ENCODE measurements around the gene ZMYND19. TPM values are rescaled to one million over a fixed set of nuclear protein-coding genes. Genes with fewer than 3 reads are reported as not detected.
"Not testable (repeated sequence)": the region's sequence is repeated elsewhere in the genome, so short reads cannot be mapped to it uniquely, and the experiment has no call there.

The ZMYND19 gene
- 10 to 100 TPM; 18.9 to 27.5 (median 20.5) TPM for polyA plus RNA-seq (ENCODE audit: insufficient read length in 4 of 4)

DNA sequence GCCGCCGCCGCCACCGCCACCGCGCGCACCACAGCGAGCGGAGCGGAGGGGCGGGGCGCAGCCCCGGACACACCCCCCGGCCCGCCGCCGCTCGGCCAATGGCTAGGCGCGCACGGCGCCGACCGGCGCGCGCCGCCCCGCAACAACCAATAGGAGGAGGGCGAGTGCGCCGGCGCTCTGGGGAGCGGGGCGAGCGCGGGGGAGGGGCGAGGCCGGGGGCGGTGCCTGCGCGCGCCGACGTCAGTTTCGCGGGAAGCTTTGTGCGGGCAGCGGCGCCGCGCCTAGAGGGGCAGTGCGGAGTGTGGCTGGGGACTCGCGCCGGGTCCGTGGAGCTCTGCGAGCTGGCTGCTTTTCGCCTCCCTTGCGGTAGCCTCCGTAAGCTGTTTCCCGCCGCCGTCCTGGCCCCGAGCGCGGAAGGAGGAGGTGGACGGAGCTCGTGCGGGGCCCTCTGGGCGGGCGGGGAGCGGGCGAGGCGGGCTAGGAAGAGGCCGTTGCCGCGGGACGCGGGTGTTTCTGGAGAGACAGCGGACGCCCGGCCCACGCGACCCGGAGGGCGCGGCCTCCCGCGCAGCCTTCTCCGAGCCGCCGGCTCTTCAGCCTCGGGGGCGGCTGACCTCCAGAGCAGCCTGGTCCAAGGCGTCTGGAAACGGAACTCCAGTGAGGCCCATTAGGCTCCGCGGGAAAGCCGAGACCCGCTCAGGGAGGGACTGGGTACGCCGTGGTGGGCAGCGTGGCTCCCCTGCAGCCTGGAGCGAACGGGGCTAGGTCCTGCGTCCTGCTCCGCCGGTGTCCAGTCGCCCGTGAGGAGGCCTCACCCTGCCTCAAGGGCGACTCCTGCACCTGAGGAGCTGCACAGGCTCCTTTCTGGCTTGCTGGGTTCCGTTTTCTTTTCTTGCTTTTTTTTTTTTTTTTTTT, at the start of gene ZMYND19:
ZMYND19 (minus strand) TSS at position 44 of the 915 bp plus-strand sequence. CDS start 249 bp downstream, outside the sequence.
- DNase-seq (ENCODE audit: low read depth in 4 of 4, low spot score in 3 of 4): peak; percentile 70 to 86 (median 82)

GRCh38 chr9:137639303-137640051, 49.2 kb upstream of the ZMYND19 start:
- DNase-seq (ENCODE audit: low read depth in 4 of 4, low spot score in 3 of 4): no peak

DNA sequence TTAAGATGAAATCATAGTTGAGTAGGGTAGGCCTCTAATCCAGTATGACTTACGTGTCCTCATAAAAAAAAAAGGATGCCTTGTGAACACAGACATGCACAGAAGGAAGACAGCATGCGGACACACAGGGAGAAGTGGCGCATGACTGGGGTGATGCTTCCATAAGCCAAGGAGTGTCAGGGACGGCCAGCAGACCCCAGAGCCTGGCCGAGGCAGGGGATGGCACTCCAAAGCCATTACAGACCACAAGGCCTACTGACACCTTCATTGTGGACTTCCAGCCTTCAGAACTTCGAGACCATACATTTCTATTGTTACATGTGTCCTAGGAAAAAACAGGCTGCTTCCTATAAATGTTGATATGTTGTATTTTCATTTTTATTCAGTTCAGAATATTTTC, 48.4 kb upstream of the ZMYND19 start:
- no peak for DNase-seq (ENCODE audit: low read depth in 4 of 4, low spot score in 3 of 4)

- DNase-seq (ENCODE audit: low read depth in 4 of 4, low spot score in 3 of 4): no peak
Measured at GRCh38 chr9:137634016-137634415, 43.7 kb upstream of the ZMYND19 start.

DNA sequence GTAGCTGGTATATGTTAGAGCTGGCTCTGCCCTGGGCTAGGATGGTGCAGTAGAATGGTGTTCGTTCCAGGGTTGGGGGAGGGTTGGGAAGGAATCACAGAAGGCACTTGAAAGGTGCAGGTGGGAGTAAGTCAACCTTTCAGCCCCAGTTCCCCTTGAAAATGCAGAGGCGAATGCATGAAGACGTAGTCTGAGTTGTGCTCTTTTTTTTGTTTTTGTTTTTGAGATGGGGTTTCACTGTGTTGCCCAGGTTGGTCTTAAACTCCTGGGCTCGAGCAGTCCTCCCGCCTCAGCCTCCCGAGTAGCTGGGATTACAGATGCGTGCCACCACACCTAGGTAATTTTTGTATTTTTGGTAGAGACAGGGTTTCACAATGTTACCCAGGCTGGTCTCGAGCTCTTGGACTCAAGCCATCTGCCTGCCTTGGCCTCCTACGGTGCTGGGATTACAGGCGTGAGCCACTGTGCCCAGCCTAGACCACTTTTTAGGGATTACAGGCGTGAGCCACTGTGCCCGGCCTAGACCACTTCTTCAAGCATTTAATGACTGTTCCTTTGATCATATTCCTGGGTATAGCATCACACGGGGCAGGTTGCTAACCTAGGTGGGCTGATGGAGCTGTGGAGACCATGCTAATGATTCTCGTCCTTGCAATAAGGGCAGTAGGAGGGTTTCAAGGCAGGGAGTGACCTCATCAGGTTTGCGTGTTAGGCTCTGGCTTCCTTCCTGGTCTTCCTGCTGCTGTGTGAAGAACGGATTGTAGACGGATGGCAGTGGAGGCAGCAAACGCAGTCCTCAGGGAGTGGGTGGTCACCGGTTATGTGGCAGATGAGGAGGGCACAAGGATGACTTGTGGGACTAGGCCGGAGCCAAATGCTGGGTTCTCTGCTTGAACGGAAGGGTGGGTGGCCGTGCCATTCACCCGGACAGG, 42.2 kb upstream of the ZMYND19 start:
- DNase-seq (ENCODE audit: low read depth in 4 of 4, low spot score in 3 of 4): no peak

GRCh38 chr9:137631345-137632229, 41.3 kb upstream of the ZMYND19 start:
- DNase-seq (ENCODE audit: low read depth in 4 of 4, low spot score in 3 of 4): no peak

GRCh38 chr9:137630679-137631078, 40.4 kb upstream of the ZMYND19 start:
- DNase-seq (ENCODE audit: low read depth in 4 of 4, low spot score in 3 of 4): no peak

GRCh38 chr9:137630126-137630525, 39.8 kb upstream of the ZMYND19 start:
- DNase-seq (ENCODE audit: low read depth in 4 of 4, low spot score in 3 of 4): no peak

DNA sequence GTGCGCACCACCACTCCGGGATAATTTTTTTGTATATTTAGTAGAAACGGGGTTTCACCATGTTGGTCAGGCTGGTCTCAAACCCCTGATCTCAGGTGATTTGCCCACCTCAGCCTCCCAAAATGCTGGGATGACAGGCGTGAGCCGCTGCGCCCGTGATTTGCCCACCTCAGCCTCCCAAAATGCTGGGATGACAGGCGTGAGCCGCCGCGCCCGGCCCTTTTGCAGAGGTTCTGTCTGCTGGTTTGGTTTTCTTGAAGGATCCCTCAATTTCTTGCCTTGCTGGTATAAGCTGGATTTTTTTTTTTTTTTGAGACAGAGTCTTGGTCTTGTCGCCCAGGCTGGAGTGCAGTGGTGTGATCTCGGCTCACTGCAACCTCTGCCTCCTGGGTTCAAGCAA, 37.1 kb upstream of the ZMYND19 start:
- DNase-seq (ENCODE audit: low read depth in 4 of 4, low spot score in 3 of 4): not testable (repeated sequence)

GRCh38 chr9:137626464-137626863, 36.2 kb upstream of the ZMYND19 start:
- no peak for DNase-seq (ENCODE audit: low read depth in 4 of 4, low spot score in 3 of 4)

DNA sequence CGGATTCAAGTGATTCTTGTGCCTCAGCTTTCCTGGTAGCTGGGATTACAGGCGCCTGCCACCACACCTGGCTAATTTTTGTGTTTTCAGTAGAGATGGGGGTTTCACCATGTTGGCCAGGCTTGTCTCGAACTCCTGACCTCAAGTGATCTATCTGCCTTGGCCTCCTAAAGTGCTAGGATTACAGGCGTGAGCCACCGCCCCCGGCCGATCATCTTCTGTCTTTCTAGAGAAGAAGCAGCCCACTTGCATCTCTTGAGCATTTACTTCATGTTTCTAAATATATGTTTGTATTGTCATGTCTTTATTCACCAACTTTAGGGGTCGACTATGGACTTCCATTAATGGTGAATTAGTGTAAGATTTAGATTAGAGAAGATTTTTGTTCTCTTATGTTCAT, 31.9 kb upstream of the ZMYND19 start:
- not testable (repeated sequence) for DNase-seq (ENCODE audit: low read depth in 4 of 4, low spot score in 3 of 4)

GRCh38 chr9:137621131-137621757, 30.9 kb upstream of the ZMYND19 start:
- DNase-seq (ENCODE audit: low read depth in 4 of 4, low spot score in 3 of 4): no peak

GRCh38 chr9:137620581-137620980, 30.3 kb upstream of the ZMYND19 start:
- no peak for DNase-seq (ENCODE audit: low read depth in 4 of 4, low spot score in 3 of 4)

DNA sequence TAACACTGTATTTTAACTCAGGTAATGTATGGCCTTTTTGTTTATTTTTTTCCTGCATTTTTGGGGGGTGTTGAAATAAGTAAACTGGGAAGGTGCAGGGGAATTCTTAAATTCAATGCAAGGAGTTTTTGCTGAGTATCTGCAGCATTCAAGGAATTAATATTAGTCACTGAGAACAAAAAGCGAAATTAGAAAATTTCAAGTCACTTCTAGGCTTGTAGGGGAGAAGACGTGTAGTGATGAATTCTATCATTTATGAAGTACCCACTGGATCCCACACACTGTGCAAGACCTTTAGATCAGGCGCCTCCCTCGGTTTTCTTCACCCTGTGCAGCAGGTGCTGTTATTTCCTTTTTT, 29.7 kb upstream of the ZMYND19 start:
- DNase-seq (ENCODE audit: low read depth in 4 of 4, low spot score in 3 of 4): no peak

DNA sequence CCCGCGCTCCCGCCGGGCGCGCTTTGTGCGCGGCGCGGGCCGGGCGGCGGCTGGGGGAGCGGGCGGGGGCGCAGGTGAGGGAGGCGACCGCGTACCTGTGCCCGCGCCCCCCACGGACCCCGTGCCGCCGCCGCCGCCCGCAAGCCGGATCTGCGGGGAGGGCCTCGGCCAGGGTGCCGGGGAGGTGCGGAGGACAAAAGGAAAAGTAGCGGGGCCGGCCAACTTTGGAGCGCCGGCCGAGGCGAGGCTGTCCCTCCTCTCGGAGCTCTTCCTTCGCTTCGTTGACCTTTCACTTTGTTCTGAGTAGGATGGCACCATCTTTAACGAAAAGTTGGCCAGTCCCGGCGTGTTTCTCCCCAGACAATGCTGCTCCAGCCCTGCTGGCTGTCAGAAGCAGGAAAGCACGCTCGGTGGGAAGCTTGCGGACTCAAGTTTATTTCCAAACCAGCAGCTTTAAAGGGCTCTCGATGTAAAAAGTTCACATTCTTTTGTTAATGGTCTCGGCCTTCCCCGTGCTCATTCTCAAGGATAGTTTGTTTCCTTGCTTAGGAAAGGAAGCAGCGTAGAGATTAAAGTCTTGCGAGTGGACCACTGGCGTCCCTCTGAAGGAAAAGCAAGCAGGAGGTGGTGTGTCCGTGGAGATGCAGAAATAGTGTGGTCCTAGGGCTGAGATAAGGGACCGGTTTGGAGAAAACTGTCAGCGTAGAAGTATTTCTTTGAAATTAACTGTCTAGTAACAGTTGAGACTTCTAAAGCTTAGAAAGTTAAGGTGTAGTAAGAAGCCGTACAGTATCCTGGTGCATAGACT, 29.1 kb upstream of the ZMYND19 start:
- DNase-seq (ENCODE audit: low read depth in 4 of 4, low spot score in 3 of 4): no peak

DNA sequence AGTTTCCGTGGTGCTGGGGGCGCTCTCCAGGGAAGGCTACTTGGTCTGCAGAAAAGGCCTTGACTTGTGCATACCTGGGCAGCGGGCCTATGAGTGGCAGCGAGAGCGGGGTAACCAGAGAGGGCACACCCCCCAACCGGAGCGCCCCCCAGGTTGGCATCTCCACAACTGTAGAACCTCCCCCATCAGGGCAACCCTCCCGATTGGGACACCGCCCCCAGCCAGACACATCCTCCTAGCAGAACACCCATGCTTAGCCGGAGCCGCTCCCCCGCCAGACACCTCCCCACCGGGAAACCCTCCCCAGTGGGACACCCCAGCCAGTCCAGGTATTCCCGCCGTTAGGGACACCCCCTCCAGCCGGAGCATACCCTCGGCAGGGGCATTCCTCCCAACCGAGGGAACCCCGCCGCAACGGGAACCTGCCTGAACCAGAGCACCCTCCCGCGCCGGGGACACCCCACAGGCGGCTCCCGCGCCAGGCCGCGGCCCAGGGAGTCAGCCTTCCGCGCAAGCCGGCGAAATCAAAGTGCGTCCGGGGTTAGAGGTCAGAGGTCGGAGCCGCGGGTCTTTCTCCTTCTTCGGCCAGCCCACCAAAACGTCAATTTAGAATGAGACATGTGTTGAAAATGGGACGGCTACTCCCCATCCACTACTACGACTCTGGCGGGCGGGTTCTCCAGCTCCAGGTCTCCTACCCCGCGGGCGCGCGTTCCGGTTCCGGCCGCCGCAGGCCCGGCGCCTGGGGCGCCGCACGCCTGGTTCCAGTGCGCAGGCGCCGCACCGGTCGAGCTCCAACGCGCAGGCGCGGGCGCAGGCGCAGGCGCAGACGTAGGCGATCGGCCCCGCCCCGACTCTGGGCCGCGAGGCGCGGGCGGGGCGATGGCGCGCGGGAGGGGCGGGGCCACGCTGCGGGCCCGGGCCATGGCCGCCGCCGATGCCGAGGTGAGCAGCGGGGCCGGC, 28.1 kb upstream of the ZMYND19 start, which contains the start of gene EHMT1:
EHMT1 (plus strand) TSS at position 901 of the 963 bp plus-strand sequence; CDS start at position 925, 24 bp downstream.
- peak; percentile 57 to 80 (median 78) for DNase-seq (ENCODE audit: low read depth in 4 of 4, low spot score in 3 of 4)

DNA sequence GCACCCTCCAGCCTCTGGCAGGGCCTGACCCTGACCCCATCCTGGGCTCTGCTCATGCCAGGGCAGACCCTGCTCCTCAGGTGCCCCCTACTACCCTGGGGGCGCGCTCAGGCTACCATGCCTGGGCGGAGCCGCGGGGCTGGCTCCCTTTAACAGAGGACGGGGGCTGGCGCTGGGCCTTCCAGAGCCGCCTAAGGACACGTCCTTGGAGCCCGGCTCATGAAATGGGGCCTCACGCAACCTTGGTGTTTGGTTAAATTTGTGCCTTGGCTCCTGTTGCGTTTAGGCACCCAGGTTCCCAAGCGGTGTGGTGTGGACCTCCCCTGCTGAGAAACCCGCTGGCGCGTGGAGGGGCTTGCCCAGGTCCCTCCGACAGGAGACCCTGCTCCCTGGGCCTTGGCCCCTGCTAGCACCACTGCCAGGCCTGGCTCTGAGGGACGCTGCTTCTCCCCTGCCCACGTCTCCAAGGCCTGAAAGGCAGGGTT, 25.1 kb upstream of the ZMYND19 start:
- no peak for DNase-seq (ENCODE audit: low read depth in 4 of 4, low spot score in 3 of 4)

All from left renal pelvis (tissue), 4 donors.